Lower leg skin (tissue), 4 donors: Measurements from ENCODE around the gene LARP1. TPM values are rescaled to one million over a fixed set of nuclear protein-coding genes. Genes with fewer than 3 reads are reported as not detected.

Experiments
- DNase-seq, 2 donors: peaks; one replicate each; pipeline ENCODE4 v3.0.0-alpha.2; 2019; ENCODE audit warnings: low spot score in 2 of 2
- H3K4me3 ChIP-seq: fragments of 200-600 bp; sonication (generic); 2 replicates; pipeline ENCODE4 v1.5.1; 2017; ENCODE audit warnings: mild to moderate bottlenecking, low read depth; ENCODE audit not compliant: poor library complexity, severe bottlenecking
- POLR2A ChIP-seq, 2 donors: fragments of 450-650 bp; IDR thresholded peaks; one replicate each; pipeline ENCODE4 v1.6.1; 2016 to 2017; ENCODE audit warnings: antibody characterized with exemption in 2 of 2, mild to moderate bottlenecking in 1 of 2, moderate library complexity in 1 of 2
- WGBS, 2 donors: methylation state at CpG; one replicate each; pipeline ENCODE4 v1.1.5; 2018; 5-methylcytosine and 5-hydroxymethylcytosine counted together
- intact Hi-C: fragments of 100-400 bp; cut with DNase I; formaldehyde crosslinking; loops from one replicate; pipeline ENCODE4 v1.15.0; 2023; ENCODE audit warnings: low total_unique reads
- total RNA-seq, 4 donors: library from RNA; depleted of rRNA; stranded (reverse); fragments of >200 nt; gene quantifications; one replicate each; pipeline ENCODE4 v1.1.0, GENCODE V29; 2016
- TF ChIP-seq, protein P1 (sequence below), 3 donors: fragments of 450-650 bp; IDR thresholded peaks; one replicate each; pipeline ENCODE4 v1.5.1; 2016; ENCODE audit warnings: antibody characterized with exemption in 3 of 3, mild to moderate bottlenecking in 3 of 3, moderate library complexity in 2 of 3

LARP1 gene
- total RNA-seq, 4 donors from 2014 or later, result 96.0 to 115 (median 104) TPM

DNA sequence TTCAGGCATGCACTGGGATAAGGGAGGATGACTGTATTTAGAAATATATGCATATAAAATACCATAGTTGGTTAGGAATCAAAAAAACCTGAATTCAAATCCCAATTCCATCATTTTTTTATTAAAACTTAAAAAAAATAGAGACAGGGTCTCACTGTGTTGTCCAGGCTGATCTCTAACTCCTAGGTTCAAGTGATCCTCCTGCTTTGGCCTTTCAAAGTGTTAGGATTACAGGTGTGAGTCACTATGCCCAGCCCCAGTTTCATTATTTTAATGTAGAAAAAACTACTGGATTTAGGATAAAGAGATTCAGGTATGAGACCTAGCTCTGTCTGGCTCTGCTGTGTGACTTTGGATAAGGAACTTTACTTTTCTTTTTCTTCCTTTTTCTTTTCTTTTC is 3.3 kb upstream of the LARP1 start:
- TF ChIP-seq, protein P1, sequence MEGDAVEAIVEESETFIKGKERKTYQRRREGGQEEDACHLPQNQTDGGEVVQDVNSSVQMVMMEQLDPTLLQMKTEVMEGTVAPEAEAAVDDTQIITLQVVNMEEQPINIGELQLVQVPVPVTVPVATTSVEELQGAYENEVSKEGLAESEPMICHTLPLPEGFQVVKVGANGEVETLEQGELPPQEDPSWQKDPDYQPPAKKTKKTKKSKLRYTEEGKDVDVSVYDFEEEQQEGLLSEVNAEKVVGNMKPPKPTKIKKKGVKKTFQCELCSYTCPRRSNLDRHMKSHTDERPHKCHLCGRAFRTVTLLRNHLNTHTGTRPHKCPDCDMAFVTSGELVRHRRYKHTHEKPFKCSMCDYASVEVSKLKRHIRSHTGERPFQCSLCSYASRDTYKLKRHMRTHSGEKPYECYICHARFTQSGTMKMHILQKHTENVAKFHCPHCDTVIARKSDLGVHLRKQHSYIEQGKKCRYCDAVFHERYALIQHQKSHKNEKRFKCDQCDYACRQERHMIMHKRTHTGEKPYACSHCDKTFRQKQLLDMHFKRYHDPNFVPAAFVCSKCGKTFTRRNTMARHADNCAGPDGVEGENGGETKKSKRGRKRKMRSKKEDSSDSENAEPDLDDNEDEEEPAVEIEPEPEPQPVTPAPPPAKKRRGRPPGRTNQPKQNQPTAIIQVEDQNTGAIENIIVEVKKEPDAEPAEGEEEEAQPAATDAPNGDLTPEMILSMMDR (IDR thresholded peaks at IDR 0.05), result no peak
- no peak for TF ChIP-seq POLR2A (IDR thresholded peaks at IDR 0.05)
- no peak overlapping the region for H3K4me3 ChIP-seq
- intact Hi-C loops, result no loop called here
- no peak for DNase-seq

DNA sequence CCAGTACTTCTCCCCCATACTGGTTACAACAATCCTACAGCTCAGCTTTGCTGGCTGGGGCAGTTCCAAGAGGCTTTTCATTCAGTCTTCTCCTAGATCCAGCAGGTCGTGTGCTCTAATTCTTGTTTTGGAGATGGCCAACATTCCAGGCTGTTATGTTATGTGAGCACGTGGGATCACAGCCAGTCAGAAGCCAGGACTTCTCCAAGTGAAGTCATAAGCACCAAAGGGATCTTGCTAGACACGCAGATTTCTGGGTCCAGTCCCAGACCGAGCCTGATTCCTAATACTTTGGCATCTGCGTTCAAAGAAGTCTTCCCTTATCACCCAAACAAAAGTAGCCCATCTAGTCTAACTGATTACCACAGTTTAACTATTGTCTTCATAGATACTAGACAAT is 1.4 kb upstream of the LARP1 start:
- DNase-seq, result peak; percentile 85 to 93
- intact Hi-C loops, result no loop called here
- no peak overlapping the region for H3K4me3 ChIP-seq
- TF ChIP-seq, protein P1 (IDR thresholded peaks at IDR 0.05), result no peak
- no peak for TF ChIP-seq POLR2A (IDR thresholded peaks at IDR 0.05)
- 18 to 25% methylated on average over 5 of the region's 5 CpGs for WGBS, 2 donors

DNA sequence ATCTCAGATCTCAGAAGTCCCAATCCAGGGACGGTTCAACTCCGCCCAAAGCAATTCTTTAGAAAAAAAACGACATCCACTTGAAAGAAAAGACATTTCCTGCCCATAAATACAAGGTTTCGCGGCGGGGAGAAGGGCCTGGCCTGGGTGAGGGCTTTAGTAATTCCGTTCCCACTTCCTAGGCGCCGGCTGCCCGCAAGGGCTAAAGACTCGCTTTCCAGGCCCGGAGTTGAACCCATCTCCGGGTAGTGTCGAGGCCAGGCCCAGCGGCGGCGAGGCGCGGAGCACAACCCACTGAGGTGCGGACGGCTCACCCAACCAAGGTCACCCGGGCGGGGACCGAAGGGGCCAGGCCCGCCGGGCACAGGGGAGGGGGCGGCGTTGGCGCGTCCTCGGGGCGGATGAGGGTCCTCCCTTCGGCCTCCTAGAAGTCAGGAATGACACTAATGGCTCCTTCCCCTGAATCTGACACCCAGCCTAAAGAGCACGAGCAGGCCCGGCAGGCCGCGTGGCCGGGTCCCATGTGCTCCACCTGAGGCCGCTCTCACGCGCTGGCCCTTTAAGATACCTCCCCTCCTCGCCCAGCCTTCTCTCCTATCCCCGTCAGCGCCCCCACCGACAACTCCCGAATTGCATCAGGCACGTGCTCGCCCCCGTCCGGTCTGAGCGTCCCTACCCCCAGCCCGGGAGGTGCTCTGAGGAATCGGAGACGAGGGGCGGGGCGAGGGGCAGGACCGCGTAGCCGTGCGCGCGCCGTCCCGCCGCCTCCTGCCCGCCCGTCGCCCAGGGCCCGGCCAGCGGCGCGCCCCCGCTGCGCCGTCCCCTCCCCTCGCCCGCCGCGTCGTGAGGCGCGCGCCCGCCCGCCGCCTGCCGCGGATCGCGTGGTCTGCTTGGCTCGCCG is 467 bp upstream of the LARP1 start:
- intact Hi-C loops, result no loop called here
- no peak overlapping the region for H3K4me3 ChIP-seq

DNA sequence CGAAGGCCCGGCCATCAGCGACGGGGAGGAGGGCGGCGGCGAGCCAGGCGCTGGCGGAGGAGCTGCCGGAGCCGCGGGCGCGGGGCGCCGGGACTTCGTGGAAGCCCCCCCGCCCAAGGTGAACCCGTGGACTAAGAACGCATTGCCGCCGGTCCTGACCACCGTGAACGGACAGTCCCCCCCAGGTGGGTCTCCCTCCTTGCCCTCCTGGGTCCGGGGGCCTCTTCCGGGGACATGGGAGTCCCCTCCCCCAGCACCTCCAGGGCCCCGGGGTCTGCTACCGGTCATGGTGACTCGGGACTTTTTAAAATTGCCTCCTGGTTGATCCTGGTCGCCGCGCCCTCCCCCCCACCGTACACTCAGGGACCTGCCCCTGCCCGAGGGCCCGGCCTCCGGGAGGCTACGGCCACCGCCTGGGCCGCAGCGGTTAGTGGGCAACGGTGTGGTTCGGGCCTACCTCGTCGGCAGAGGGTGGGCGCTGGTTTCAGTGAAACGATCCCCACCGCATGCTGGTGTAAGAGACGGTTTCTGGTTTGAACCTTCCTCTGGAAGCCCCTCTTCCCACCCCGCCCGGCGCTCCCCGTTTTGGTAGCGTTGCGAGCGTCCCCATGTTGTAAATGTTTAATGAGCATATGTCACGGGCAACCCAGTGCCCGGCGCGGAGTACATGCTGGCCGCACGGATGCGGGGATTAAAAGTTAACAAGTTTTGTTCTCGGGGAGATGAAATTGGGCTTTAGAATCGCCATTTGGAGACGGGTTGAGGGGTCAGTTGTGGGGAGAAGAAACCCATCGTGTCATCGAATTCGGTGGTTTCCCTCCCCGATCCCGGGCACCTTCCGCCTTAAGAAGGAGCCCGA is 1.1 kb downstream of the LARP1 start:
- DNase-seq, result peak; percentile 37 to 92
- 0 to 1% methylated on average over 48 to 52 of the region's 72 CpGs for WGBS, 2 donors
- H3K4me3 ChIP-seq, result peak overlapping the region; percentile 90
- intact Hi-C loops, result no loop called here
- TF ChIP-seq, protein P1 (IDR thresholded peaks at IDR 0.05), result no peak
- no peak for TF ChIP-seq POLR2A (IDR thresholded peaks at IDR 0.05)

More for the DNA sequence above, 467 bp upstream of the LARP1 start:
- TF ChIP-seq POLR2A (IDR thresholded peaks at IDR 0.05), result no peak
- TF ChIP-seq, protein P1 (IDR thresholded peaks at IDR 0.05), result peak in 1 of 3 donors; percentile 58
- 0 to 2% methylated on average over 48 to 49 of the region's 92 CpGs for WGBS, 2 donors
- DNase-seq, result peak; percentile 99 to 100

DNA sequence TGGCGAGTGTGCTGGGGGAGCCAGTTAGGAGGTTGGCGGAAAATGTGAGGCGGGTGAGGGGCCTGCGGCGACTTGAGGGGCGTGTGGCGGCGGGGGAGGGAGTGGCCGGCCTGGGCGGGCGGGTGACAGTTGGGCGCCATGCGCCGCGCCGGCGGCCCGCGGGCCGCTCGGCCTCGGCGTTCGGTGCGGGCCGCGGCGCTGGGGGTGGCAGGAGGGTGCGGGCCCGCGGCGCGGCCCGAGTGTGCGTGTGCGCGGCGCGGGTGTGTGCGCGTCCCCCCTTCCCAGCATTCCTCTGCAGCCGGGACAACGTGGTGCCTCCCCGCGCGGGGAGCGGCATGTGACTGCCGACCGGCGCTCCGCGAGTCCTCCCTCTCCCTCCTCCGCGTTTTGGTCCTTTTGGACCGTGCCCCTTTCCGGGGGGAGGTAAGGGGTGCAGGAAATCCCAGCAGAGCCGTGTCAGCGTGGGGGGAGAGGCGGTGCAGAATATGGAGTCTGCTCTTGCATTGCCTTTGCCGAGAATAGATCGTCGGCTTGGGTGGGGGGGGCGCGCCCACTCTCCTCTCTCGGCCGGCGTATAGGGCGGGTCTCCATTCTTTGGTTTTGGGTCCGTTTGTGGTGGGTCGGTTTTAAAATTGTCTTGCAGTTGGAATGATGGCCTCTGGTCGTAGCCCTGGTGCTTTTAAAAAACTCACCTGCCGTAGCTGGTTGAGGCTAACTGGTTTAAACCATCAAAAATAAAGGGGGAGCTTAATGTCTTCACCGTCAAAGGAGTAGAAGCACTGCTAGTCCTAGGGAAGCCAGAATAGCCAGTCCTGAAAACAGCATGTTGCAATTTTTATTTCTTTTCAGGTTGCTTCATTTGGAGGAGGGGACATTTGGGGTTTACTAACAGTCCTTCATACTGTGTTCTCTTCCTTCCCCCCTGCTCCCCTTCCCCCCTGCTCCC is 2.0 kb downstream of the LARP1 start:
- intact Hi-C loops, result no loop called here
- 2% methylated on average over 30 to 58 of the region's 73 CpGs for WGBS, 2 donors
- peak; percentile 39 to 91 for DNase-seq
- peak overlapping the region; percentile 90 for H3K4me3 ChIP-seq
- TF ChIP-seq, protein P1 (IDR thresholded peaks at IDR 0.05), result no peak
- no peak for TF ChIP-seq POLR2A (IDR thresholded peaks at IDR 0.05)
